SK-N-MC (cell line): ENCODE results near the gene PHF20.

Experiments
- EZH2 ChIP-seq: fragments of 200-600 bp; sonication (generic); IDR thresholded peaks from one replicate; pipeline ENCODE4 v1.6.1; 2017; ENCODE audit warnings: antibody characterized with exemption
- FOXP2 ChIP-seq: optimal IDR thresholded peaks from 2 replicates; pipeline ENCODE3; 2011; ENCODE audit warnings: mild to moderate bottlenecking, moderate library complexity; ENCODE audit not compliant: insufficient read depth; ENCODE audit errors: extremely low read length, control extremely low read depth
- POLR2AphosphoS5 ChIP-seq: IDR thresholded peaks from 2 replicates; pipeline ENCODE4 v1.6.1; 2012; ENCODE audit warnings: mild to moderate bottlenecking, low read depth, low read length, borderline replicate concordance

DNA sequence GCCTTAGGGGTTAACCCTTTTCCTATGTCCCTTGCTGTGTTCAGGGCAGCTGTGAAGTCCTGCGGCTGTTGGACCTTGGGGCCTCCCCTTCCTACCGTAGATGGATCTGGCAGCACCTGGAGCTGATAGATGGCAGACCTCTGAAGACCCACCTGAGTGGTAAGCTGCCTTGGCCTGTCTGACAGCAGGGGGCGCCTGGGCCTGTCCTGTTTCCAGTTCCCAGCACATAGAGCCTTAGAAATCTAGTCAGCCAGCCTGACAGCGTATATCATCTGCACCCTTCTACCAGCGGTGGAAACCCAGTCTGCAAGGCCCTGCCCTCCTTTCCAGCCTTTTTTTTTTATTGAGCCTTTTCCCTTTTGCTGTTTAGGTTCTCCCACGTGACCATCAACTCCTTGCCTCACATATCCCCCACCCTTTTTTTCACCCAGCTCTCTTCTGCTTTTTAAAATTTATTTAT is 223.2 kb downstream of the PHF20 start:
- TF ChIP-seq EZH2 (no peak), POLR2AphosphoS5 (no peak), FOXP2 (no peak)
